HepG2 (cell line): ENCODE data around the gene FAM83G. TPM values are rescaled to one million over a fixed set of nuclear protein-coding genes. Genes with fewer than 3 reads are reported as not detected.

Experiments used
- KAT8 ChIP-seq: IDR thresholded peaks from 2 replicates; pipeline ENCODE4 v1.6.1; 2016; ENCODE audit warnings: missing genetic modification reagents, missing compliant biosample characterization
- KLF11 ChIP-seq: IDR thresholded peaks from 2 replicates; pipeline ENCODE4 v1.6.1; 2016; ENCODE audit warnings: missing compliant biosample characterization
- MED13 ChIP-seq: sonication (generic); formaldehyde crosslinking; IDR thresholded peaks from 2 replicates; pipeline ENCODE4 v1.5.0; 2020; ENCODE audit warnings: missing genetic modification reagents
- MIER3 ChIP-seq: IDR thresholded peaks from 2 replicates; pipeline ENCODE4 v1.6.1; 2016; ENCODE audit warnings: missing compliant biosample characterization, borderline replicate concordance
- NCOA2 ChIP-seq: sonication (generic); formaldehyde crosslinking; IDR thresholded peaks from 2 replicates; pipeline ENCODE4 v1.8.0; 2022; ENCODE audit warnings: inconsistent platforms
- PHB2 ChIP-seq: fragments of 450-650 bp; IDR thresholded peaks from 2 replicates; pipeline ENCODE4 v1.6.1; 2018; ENCODE audit not compliant: partially characterized antibody
- POLR2A ChIP-seq, 2 experiments: IDR thresholded peaks; 2 replicates each; pipeline ENCODE4 v1.6.1; 2011; ENCODE audit warnings: low read depth in 2 of 2, low read length in 2 of 2, mild to moderate bottlenecking in 1 of 2, moderate library complexity in 1 of 2; ENCODE audit not compliant: insufficient read depth in 1 of 2
- SAP130 ChIP-seq: IDR thresholded peaks from 2 replicates; pipeline ENCODE4 v1.6.1; 2016; ENCODE audit warnings: low read depth
- SRSF9 ChIP-seq: fragments of 200-400 bp; formaldehyde crosslinking; IDR thresholded peaks from 2 replicates; pipeline ENCODE4 v1.6.1; 2018; ENCODE audit warnings: borderline replicate concordance, mild to moderate bottlenecking, low read depth, low read length; ENCODE audit not compliant: insufficient read depth, poor library complexity, severe bottlenecking
- YEATS4 ChIP-seq: sonication (generic); formaldehyde crosslinking; IDR thresholded peaks from 2 replicates; pipeline ENCODE4 v1.4.0; 2020; ENCODE audit warnings: missing genetic modification reagents, borderline replicate concordance
- ZKSCAN5 ChIP-seq: sonication (generic); formaldehyde crosslinking; IDR thresholded peaks from 2 replicates; pipeline ENCODE4 v1.5.1; 2020; ENCODE audit warnings: mild to moderate bottlenecking, missing genetic modification reagents
- ZNF124 ChIP-seq: sonication (generic); formaldehyde crosslinking; IDR thresholded peaks from 2 replicates; pipeline ENCODE4 v1.4.0; 2020; ENCODE audit warnings: missing genetic modification reagents
- ZNF234 ChIP-seq: sonication (generic); formaldehyde crosslinking; conservative IDR thresholded peaks from 2 replicates; pipeline ENCODE4 v1.5.1; 2020; ENCODE audit warnings: mild to moderate bottlenecking, missing genetic modification reagents
- ZNF816 ChIP-seq: sonication (generic); formaldehyde crosslinking; IDR thresholded peaks from 2 replicates; pipeline ENCODE4 v1.8.0; 2022; ENCODE audit warnings: missing genetic modification reagents, mild to moderate bottlenecking, borderline replicate concordance
- ZSCAN9 ChIP-seq: IDR thresholded peaks from 2 replicates; pipeline ENCODE4 v1.6.1; 2016; ENCODE audit warnings: borderline replicate concordance
- polyA plus RNA-seq, 8 experiments: library from polyadenylated mRNA; depleted of rRNA in 3 of 8; stranded (reverse) in 7 of 8; unstranded in 1 of 8; fragments of >200 nt; fragmentation: Illumina TruSeq in 4 of 8; extraction: Trizol in 4 of 8; gene quantifications; 2 replicates each; pipeline versions ENCODE4 v1.2.1 to v1.2.3, GENCODE V29; 2011 to 2016; ENCODE audit warnings: low read depth in 4 of 8, missing spikeins in 1 of 8, mixed read lengths in 1 of 8; ENCODE audit not compliant: insufficient read depth in 1 of 8
- total RNA-seq, 5 experiments: library from RNA; depleted of rRNA; stranded (reverse); fragments of >200 nt; fragmentation: Illumina TruSeq; extraction: Trizol; gene quantifications; 2 replicates each; pipeline ENCODE4 v1.2.3, GENCODE V29; 2016; ENCODE audit warnings: low read depth in 1 of 5
- TF ChIP-seq, protein P1 (sequence below): sonication (generic); formaldehyde crosslinking; IDR thresholded peaks from 2 replicates; pipeline ENCODE4 v1.8.1; 2023; ENCODE audit warnings: mild to moderate bottlenecking, inconsistent platforms, moderate library complexity, missing genetic modification reagents, borderline replicate concordance
- TF ChIP-seq, protein P2 (sequence below): sonication (generic); formaldehyde crosslinking; IDR thresholded peaks from 2 replicates; pipeline ENCODE4 v1.4.0; 2020; ENCODE audit warnings: missing genetic modification reagents, borderline replicate concordance
- TF ChIP-seq, protein P3 (sequence below): fragments of 450-650 bp; IDR thresholded peaks from 2 replicates; pipeline ENCODE4 v1.6.1; 2017; ENCODE audit warnings: mild to moderate bottlenecking
- TF ChIP-seq, protein P4 (sequence below): sonication (generic); formaldehyde crosslinking; IDR thresholded peaks from 2 replicates; pipeline ENCODE4 v1.4.0; 2020; ENCODE audit warnings: missing genetic modification reagents, borderline replicate concordance
- TF ChIP-seq, protein P5 (sequence below): sonication (generic); formaldehyde crosslinking; IDR thresholded peaks from 2 replicates; pipeline ENCODE4 v1.4.0; 2020; ENCODE audit warnings: missing genetic modification reagents

The FAM83G gene
- total and polyA plus RNA-seq, 2 of the 13 experiments (the other 11 are each of a cell fraction or from before 2014, with no cell fraction given), result 13.7 to 18.6 TPM

DNA sequence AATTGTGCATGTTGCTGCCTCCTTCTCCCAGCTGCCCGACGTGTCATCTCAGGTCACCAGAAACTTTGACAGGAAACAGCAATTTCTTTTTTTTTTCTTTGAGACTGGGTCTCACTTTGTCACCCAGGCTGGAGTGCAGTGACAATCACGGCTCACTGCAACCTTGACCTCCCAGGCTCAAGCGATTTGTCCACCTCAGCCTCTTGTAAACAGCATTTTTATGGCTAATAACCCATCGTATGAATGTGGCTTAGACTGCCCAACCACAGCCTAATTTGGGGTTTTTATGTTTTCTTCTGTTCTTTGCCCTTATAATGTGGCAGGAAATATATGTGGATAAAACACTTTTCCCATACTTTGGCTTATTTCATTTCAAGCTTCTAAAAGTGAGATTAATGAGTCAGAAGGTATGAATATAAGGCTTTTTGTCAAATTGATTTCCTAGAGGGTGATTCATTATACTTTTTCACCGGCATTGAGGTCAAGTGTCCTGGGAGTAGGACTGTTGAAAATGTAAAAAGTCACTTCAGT, 83.6 kb downstream of the FAM83G start (continued):
- TF ChIP-seq, protein P1, sequence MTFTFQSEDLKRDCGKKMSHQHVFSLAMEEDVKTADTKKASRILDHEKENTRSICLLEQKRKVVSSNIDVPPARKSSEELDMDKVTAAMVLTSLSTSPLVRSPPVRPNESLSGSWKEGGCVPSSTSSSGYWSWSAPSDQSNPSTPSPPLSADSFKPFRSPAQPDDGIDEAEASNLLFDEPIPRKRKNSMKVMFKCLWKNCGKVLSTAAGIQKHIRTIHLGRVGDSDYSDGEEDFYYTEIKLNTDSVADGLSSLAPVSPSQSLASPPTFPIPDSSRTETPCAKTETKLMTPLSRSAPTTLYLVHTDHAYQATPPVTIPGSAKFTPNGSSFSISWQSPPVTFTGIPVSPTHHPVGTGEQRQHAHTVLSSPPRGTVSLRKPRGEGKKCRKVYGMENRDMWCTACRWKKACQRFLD, result no peak
- TF ChIP-seq KAT8 (no peak), PHB2 (no peak), POLR2A (IDR thresholded peaks at IDR 0.05; ENCODE audit: insufficient read depth in 1 of 2, low read depth in 2 of 2, low read length in 2 of 2) (no peak), ZNF124 (CRISPR knock-in tag) (no peak), KLF11 (CRISPR knock-in tag) (no peak), MIER3 (CRISPR knock-in tag) (0 out of 2 replicates have a peak, but pooled peaks have one; percentile 39), YEATS4 (no peak), SAP130 (CRISPR knock-in tag) (peak; percentile 71), ZNF234 (CRISPR knock-in tag) (no peak), MED13 (CRISPR knock-in tag) (no peak), ZNF816 (CRISPR knock-in tag) (no peak), SRSF9 (no peak), NCOA2 (CRISPR knock-in tag) (peak; percentile 58), ZKSCAN5 (CRISPR knock-in tag) (no peak), ZSCAN9 (CRISPR knock-in tag) (0 out of 2 replicates have a peak, but pooled peaks have one; percentile 25)
- TF ChIP-seq, protein P2, sequence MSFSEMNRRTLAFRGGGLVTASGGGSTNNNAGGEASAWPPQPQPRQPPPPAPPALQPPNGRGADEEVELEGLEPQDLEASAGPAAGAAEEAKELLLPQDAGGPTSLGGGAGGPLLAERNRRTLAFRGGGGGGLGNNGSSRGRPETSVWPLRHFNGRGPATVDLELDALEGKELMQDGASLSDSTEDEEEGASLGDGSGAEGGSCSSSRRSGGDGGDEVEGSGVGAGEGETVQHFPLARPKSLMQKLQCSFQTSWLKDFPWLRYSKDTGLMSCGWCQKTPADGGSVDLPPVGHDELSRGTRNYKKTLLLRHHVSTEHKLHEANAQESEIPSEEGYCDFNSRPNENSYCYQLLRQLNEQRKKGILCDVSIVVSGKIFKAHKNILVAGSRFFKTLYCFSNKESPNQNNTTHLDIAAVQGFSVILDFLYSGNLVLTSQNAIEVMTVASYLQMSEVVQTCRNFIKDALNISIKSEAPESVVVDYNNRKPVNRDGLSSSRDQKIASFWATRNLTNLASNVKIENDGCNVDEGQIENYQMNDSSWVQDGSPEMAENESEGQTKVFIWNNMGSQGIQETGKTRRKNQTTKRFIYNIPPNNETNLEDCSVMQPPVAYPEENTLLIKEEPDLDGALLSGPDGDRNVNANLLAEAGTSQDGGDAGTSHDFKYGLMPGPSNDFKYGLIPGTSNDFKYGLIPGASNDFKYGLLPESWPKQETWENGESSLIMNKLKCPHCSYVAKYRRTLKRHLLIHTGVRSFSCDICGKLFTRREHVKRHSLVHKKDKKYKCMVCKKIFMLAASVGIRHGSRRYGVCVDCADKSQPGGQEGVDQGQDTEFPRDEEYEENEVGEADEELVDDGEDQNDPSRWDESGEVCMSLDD (CRISPR knock-in tag), result no peak
- TF ChIP-seq, protein P3, sequence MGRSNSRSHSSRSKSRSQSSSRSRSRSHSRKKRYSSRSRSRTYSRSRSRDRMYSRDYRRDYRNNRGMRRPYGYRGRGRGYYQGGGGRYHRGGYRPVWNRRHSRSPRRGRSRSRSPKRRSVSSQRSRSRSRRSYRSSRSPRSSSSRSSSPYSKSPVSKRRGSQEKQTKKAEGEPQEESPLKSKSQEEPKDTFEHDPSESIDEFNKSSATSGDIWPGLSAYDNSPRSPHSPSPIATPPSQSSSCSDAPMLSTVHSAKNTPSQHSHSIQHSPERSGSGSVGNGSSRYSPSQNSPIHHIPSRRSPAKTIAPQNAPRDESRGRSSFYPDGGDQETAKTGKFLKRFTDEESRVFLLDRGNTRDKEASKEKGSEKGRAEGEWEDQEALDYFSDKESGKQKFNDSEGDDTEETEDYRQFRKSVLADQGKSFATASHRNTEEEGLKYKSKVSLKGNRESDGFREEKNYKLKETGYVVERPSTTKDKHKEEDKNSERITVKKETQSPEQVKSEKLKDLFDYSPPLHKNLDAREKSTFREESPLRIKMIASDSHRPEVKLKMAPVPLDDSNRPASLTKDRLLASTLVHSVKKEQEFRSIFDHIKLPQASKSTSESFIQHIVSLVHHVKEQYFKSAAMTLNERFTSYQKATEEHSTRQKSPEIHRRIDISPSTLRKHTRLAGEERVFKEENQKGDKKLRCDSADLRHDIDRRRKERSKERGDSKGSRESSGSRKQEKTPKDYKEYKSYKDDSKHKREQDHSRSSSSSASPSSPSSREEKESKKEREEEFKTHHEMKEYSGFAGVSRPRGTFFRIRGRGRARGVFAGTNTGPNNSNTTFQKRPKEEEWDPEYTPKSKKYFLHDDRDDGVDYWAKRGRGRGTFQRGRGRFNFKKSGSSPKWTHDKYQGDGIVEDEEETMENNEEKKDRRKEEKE, result no peak
- TF ChIP-seq, protein P4, sequence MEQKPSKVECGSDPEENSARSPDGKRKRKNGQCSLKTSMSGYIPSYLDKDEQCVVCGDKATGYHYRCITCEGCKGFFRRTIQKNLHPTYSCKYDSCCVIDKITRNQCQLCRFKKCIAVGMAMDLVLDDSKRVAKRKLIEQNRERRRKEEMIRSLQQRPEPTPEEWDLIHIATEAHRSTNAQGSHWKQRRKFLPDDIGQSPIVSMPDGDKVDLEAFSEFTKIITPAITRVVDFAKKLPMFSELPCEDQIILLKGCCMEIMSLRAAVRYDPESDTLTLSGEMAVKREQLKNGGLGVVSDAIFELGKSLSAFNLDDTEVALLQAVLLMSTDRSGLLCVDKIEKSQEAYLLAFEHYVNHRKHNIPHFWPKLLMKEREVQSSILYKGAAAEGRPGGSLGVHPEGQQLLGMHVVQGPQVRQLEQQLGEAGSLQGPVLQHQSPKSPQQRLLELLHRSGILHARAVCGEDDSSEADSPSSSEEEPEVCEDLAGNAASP (CRISPR knock-in tag), result peak; percentile 97
- TF ChIP-seq, protein P5, sequence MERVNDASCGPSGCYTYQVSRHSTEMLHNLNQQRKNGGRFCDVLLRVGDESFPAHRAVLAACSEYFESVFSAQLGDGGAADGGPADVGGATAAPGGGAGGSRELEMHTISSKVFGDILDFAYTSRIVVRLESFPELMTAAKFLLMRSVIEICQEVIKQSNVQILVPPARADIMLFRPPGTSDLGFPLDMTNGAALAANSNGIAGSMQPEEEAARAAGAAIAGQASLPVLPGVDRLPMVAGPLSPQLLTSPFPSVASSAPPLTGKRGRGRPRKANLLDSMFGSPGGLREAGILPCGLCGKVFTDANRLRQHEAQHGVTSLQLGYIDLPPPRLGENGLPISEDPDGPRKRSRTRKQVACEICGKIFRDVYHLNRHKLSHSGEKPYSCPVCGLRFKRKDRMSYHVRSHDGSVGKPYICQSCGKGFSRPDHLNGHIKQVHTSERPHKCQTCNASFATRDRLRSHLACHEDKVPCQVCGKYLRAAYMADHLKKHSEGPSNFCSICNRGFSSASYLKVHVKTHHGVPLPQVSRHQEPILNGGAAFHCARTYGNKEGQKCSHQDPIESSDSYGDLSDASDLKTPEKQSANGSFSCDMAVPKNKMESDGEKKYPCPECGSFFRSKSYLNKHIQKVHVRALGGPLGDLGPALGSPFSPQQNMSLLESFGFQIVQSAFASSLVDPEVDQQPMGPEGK (CRISPR knock-in tag), result no peak
